Heart left ventricle (tissue), 13 donors: ENCODE measurements around the gene ZNF354C.

Experiments used
- CTCF ChIP-seq, 12 donors: fragments of 200-600 bp; sonication (generic) in 4 of 12; IDR thresholded peaks; one replicate each; pipeline versions ENCODE4 v1.5.0 to v1.8.0; 2018 to 2022; ENCODE audit warnings: antibody characterized with exemption in 12 of 12, mild to moderate bottlenecking in 5 of 12
- POLR2A ChIP-seq, 2 donors: fragments of 450-650 bp; IDR thresholded peaks; one replicate each; pipeline ENCODE4 v1.6.1; 2017; ENCODE audit warnings: antibody characterized with exemption in 2 of 2, mild to moderate bottlenecking in 2 of 2, moderate library complexity in 2 of 2
- donor health status: ischemic (EF 13 %, LVEDD 7.1; RV severe dilation, severe dysfunction).
- donor health status: DM: no; HTN: yes; CAD: no.
- donor health status: DM: no; HTN: no; CAD: no.
- donor health status: ischemic (EF 25% LVEDD 6.9; RV normal size, moderate dysfunction).
- donor health status: ischemic (EF 25% LVEDD 5.7; RV mildly dilated, moderate dysfunction).
- donor health status: ischemic (EF 35%, LVEDD 5.7; RV mildly dilated, moderate dysfunction).
- donor health status: nonischemic (EF 11% LVEDD 7.7; RV severe dilation, severe dysfunction).
- donor health status: DM: yes; HTN: yes; CAD: no.
- donor health status: PGD.
- donor health status: ischemic (EF 29% LVEDD 5.4; RV normal size, mild dysfunction).
- donor health status: nonischemic (EF 23%, LVEDD 6.1; RV moderate dilation, normal function).

- TF ChIP-seq POLR2A (IDR thresholded peaks at IDR 0.05) (no peak), CTCF (IDR thresholded peaks at IDR 0.05) (no peak)
Observed at GRCh38 chr5:179065703-179066102, 5.5 kb downstream of the ZNF354C start.
